Hematopoietic multipotent progenitor cell treated with erythropoietin and hydrocortisone succinate and interleukin-3 and kit ligand, for 17 days (in vitro differentiated cells): ENCODE results near the gene SLC29A4.
"Not testable (repeated sequence)": the region's sequence is repeated elsewhere in the genome, so short reads cannot be mapped to it uniquely, and the experiment has no call there.

Source experiments
- DNase-seq: peaks from one replicate; pipeline ENCODE4 v3.0.0-alpha.2; 2015; ENCODE audit warnings: low spot score

SLC29A4 gene

DNA sequence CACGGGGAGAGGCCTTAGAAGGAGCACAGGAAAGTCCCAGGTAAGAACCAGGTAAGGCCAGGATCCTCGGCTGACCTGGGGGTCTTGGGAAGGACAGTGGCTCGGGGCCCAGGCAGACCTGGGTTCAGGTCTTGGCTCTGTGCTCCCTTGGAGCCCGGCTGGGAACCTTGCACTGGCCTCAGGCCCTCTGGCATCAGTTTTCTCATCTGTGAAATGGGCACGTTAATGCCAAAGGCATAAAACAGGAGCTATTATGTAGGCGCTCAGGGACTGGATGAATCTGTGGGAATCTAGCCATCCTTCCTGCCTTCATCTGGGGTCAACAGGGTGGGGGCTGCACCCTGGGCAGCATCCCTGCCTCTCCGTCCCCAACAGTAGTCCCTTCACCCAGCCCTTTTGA, 8.3 kb upstream of the SLC29A4 start:
- DNase-seq = no peak

DNA sequence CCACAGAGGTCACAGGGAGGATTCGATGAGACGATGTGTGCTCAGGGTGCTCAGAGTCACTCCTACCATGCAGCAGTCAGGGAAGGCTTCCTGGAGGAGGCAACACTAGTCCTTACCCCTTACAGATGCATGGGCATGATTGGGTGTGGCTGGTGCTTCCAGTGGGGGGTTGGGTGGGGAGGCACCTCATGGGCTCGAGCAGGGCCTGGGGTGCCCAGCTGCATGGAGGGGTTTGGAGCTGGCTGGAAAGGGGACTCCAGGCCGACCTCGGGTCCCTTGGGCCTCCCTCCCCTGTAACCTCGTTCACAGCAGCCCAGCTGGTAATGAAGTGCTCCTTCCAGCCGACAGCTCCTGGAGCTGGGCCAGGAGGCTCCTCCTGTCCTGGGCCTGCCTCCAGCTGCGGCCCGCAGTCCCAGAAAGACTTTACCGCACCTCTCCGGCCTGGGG, 7.7 kb upstream of the SLC29A4 start:
- DNase-seq = not testable (repeated sequence)

GRCh38 chr7:5275510-5275909, 7.2 kb upstream of the SLC29A4 start:
- DNase-seq = not testable (repeated sequence)

DNA sequence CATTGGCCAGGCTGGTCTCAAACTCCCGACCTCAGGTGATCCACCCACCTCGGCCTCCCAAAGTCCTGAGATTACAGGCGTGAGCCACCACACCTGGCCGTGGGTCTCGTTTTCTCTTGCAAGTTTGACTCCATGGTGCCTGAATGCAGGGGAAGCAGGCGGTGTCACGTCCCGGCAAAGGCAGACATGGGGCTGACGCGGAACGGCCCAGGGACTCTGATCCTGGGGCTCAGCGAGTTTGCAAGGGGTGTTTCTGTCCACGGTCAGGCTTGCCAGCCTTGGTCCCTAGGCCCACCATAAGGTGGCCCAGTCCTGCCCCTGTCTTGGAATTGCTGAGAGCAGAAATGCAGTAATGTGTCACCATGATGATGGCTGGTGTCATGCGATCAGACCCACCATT, 6.6 kb upstream of the SLC29A4 start:
- not testable (repeated sequence) for DNase-seq

DNA sequence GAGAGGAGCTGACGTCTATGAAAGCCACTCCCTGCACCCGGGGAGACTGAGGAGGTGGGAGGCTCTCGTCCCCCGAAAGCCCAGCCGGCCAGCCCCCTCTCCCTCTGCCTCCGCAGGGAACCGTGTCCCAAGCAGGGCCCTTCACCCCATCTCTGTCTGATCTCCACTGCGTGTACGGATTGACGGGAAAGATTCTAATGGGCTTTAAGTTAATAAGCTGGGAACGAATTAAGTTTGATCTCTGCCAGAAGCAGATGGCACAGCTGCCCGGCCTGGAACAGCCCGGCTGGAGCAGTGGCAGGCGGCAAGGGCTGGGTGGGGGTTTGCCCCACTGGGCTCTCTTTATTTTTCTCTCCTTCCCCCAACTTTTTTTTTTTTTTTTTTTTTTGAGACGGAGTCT, 6.1 kb upstream of the SLC29A4 start:
- DNase-seq = no peak

- no peak for DNase-seq
Measured at GRCh38 chr7:5278766-5279165, 4.0 kb upstream of the SLC29A4 start.

- DNase-seq = no peak
Measured at GRCh38 chr7:5279734-5280133, 3.0 kb upstream of the SLC29A4 start.

DNA sequence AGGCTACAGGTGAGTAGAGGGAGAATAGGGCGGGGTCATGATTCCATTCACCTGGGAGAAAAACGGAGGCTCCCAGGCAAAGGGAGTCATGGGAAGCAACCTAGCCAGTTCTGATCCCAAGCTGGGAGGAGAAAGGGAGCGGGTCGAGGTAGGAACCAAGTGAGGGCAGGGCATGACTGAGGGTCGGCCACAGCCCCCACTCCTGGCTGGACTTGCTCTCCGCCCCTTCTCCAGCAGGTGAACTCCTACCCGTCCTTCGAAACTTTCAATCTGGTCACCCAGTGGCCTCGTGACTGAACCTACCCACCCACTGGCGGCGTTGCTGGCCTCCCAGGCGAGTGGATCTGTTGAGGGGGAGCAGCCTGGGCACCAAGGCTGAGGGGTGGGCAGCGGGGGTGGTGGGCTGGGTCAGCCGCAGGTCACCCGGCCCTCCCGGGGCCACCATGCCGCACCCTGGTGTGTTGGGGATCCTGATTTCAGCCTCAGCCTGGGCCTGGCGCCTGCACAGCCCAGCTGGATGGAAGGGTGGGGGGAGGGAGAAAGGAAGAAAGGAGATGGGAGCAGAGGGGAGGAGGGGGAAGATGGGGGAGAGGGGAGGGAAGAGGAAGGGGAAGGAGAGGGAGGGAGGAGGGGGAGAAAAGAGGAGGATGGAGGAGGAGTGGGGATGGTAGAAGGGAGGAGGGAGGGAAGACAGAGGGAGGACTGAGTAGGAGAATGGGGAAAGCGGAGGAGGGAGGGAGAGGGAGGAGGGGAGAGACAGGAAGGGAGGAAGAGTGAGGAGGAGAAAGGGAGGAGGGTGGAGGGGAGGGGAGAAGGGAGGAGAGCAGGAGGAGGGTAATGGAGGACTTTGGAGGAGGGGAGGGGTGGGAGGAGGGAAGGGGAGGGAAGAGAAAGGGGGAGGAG, 894 bp upstream of the SLC29A4 start:
- not testable (repeated sequence) for DNase-seq

DNA sequence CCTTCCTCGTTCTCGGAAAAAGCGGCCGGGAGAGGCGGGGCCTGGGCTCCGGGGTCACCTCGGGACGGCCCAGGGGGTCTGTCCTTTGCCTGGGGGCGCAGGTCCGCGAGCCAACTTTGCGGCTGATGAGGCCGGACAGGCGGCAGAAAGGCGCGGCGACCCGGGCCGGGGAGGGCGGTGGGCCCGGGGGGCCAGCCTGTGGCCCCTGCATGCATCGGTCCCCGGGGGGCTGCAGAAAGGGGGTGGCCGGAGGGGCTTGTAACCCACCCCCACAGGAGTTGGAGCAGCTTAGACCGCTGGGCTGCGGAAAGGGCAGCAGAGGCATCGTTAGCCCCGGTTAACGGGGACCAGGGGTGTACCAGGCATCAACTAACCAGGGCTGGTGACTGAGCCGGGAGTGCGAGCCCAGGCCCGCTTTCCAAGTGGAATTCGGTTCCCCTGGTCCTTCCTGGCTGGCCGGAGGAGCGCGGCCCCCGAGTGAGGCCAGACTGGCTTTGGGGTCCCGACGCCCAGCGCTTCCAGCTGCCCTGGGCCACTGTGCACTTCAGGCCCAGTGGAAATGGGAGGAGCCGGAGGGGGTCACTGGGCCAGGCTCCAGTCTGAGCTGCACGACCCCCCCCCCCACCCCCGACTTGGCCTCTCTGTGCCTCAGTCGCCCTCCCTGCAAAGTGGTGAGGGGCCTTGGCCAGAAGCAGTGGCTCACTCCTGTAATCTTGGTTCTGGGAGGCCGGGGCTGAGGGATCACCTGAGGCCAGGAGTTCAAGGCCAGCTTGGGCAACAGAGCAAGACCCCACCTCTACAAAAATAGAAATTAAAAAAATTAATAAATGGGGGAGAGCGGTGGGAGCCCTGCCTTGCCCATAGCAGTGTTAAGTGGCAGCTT, 919 bp downstream of the SLC29A4 start:
- DNase-seq = no peak

- no peak for DNase-seq
Measured at GRCh38 chr7:5284304-5285281, 1.9 kb downstream of the SLC29A4 start.

DNA sequence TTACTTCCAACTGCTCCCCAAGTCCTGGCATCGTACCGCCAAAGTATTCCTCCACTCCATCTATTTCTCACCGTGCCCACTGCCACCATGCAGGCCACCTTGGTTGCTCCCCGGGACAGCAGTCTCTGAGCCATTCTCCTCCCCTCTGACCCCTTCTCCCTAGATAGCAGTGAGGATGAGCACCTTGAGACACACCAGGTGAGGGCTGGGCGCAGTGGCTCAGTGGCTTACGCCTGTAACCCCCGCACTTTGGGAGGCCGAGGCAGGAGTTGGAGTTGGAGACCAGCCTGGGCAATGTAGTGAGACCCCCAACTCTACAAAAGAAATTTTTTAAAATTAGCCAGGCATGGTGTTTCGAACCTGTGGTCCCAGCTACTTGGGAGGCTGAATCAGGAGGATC, 4.2 kb downstream of the SLC29A4 start:
- no peak for DNase-seq

GRCh38 chr7:5287373-5287772, 4.6 kb downstream of the SLC29A4 start:
- DNase-seq = not testable (repeated sequence)

DNA sequence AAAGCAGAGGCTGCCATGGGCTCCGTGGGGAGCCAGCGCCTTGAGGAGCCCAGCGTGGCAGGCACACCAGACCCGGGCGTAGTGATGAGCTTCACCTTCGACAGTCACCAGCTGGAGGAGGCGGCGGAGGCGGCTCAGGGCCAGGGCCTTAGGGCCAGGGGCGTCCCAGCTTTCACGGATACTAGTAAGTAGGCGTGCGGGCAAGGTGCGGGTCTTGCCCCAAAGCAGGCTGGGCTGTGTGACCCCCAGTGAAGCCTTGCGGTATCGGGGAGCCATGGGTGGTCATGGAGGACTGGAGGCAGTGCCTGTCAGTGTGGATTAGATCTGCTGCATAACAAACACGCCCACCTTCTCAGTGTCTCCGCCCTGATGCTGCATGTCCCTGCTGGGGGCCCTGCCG, 5.1 kb downstream of the SLC29A4 start:
- no peak for DNase-seq

DNA sequence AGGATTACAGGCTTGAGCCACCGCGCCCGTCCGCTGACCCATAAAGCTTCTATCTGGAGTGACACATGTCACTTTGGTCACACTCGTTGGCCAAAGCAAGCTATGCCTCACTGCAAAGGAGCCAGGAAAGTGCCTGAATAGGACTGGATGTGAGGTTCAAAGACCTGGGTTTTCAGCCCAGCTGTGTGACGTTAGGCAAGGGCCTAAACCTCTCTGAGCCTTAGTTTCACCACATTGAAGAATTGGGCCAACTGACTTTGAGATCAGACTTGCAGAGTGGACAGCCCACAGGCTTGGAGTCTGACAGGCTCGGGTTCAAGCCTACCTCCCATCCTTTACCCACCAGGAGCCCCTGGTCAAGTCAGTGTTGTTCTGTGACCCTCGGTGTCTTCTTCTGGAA, 5.8 kb downstream of the SLC29A4 start:
- not testable (repeated sequence) for DNase-seq

DNA sequence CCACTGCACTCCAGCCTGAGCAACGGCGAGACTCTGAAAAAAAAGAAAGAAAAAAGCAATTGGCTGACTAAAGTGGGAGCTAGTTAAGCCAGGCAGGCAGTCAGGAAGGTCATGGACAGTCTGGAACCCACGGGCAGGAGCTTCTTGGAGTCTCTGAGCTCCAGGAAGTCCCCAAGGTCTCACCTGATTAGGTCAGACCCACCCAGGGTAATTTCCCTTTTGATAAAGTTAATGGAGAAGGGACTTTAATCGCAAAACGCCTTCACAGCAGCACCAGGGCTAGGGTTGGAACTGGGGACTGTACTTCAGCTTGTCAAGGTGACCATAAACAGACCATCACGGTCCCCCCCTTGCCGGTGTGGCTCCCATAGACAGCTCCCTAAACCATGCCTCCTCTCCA, 6.6 kb downstream of the SLC29A4 start:
- DNase-seq = no peak

GRCh38 chr7:5291301-5291700, 8.6 kb downstream of the SLC29A4 start:
- DNase-seq = no peak

- not testable (repeated sequence) for DNase-seq
Measured at GRCh38 chr7:5291711-5292335, 9.1 kb downstream of the SLC29A4 start.

GRCh38 chr7:5294169-5294987, 11.6 kb downstream of the SLC29A4 start:
- DNase-seq = no peak

DNA sequence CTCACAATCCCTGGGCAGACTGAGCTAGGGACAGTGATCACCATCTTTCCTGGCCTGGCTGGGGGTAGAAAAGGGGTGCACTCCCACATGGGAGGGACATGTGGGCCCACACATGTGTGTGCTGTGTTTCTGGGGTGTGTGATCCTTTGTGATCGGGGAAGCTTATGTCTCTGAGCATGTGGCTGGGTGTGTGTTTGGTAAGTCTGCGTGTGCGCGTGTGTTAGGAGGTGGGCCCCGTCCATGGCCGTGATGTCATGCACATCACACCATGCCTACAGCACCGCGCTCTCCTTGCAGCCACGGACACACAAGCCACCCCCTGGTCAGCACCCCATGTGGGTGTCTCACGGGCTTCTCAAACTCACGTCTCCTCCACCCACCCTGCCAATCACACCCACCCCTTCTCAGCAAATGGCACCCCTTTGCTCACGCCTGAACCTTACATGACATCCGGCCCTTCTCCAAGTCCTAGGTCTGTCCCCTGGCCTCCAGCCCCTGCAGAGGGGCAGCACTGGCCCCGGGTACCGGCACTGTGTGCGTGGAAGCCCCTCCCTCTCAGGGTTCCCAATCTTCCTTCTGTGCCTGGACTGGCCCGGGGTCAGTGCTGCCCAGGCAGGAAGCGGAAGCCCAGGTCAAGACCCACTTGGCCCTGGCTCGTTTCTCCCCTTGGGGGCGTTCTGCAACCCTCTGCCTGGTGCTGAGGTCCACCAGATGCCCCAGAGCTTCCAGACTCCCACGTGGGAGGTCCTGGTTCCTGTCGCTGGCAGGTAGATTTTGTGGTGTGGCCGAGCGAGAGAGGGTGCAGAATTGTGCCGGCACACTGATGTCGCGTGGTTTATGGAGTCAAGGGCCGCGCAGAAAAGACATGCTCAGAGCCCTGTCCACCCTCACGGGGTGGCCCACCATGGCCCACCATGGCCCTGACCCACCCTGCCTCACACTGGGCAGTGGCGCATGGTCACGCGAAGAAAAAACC, 12.6 kb downstream of the SLC29A4 start:
- no peak for DNase-seq
